ENCODE results near the gene MCTP2.
A peak's percentile ranks its signal among the peaks of the same experiment; 100 is the strongest.

Gene MCTP2

DNA sequence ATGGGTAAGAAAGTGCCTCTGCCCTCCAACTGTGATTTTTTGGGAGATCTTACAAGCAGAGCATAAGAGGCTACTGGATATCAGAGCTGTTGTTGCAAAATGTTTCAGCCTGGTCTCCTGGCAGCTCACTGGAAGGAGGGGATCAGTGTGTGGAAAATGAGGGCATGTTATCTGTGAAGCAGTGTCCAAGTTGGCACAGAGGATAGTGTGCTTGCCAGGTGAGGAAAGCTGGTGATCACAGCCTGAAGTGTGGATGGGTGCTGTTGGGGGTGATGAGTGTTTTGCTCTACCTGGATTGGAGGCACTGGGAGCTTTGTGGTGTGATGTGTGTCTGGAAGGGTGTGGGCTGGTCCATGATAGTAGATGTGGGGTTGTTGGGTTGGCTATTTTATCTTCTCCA lies 69.3 kb downstream of the MCTP2 start:
- no peak for DNase-seq

DNA sequence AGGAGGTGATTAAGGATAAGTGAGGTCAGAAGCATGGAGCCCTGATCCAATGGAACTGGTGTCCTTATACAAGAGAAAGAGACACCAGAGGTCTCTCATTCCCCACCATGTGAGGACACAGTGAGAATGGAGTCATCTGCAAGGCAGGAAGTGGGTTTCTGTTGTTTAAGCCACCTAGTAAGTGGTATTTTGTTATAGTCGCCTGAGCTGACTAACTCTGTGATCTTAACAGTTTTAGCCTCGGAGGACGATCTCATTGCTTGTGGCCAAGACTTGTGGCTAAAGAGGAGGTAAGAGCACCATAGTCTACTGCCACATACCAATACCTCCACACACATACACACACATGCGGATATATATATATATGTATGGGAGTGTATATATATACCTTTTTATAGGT lies 73.8 kb downstream of the MCTP2 start:
- DNase-seq = no peak

DNA sequence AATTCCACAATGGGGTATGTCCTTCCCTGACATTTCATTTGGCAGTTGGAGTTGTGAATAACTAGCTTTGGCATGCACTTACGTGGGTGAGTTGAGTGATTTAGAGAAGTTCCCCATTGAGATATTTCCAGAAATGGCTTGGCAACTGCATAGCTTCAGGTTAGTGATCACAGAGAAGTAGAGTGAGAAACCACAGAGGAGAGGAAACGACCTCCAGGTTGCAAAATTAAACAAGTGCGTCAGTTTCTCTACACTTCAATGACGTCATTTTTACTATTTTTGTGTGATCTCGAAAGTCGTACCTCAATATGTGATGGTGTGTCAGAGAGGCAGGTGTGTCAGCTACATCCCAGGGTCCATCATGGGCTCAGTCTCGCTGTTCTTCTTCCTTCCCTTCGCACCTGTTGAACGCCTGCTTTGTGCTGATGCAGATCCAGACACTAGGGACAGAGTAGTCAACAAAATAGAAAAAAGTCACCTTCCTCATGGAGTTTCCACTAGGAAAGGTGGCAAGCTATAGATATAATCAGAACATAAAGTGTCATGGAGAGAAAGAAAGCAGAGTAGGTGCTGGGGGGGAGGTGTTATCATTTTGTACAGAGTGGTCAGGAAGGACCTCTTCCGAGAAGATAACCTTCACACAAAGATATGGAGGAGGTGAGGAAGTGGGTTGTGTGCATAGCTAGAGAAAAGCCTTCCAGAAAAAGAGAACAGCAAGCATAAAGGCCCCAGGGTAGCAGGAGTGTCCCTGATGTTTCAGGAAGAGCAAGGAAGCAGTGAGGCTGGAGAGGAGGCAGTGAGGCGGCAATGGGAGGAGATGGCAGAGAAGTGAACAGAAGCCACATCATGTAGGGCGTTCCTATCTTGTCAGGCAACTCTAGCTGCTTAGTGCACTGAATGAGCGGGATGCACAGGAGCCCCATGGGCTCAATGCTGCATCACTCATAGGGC lies 75.6 kb downstream of the MCTP2 start:
- DNase-seq = no peak

DNA sequence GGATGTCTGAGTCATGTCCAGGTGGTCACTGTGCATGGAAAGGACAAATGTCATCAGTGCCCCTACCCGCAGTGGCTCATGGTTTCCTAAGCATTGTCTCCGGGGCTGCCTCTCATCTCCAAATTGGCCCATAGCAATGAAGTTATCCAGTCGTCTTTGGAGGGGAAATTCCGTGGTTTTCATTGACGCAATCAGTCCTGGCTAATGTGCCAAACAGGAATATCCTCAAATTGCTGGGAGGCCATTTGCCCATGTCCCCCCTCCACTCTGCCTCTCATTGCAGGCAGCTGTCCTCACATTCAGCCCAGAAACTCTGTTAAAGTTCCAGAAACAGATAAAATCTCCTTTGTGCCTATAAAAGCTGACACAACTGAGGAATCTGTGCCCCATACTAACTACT lies 81.6 kb downstream of the MCTP2 start:
- DNase-seq = no peak

DNA sequence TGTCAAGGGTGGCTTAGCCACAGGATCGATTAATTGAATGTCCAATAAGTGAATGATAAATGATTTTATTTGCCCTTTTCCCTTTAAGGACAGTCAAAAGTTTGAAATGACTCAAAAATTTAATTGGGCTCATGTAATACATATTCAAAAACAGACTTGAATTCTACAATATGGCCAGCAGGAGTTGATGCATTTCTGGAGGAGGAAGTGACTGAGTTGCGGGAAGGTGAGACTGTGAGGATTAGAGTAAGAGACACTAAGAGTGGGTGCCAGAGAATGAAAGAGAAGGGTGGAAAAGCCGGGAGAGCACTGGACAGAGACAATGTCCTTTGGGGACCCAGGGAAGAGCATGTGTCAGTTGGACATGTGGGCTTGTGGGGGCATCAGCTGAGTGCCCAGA lies 83.3 kb downstream of the MCTP2 start:
- no peak for DNase-seq

DNA sequence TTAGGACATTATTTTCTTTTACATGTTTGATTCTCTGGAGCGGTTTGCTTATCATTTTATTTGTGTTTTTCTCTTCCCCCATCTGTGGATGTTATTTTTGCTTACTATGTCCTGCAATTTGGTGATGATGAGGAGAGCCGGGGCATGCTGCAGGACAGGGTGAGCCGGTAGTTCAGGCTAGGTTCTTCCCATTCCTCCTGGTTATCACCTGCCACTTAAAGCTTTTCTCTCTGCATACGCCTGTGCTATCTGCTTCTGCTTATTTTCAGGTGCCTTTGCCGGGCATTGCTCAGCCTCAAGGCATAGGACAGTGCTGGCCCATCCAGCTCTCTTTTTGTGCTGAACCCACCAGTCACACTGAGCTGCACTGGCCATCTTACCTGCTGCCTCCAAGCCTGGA lies 85.8 kb downstream of the MCTP2 start:
- no peak for DNase-seq

DNA sequence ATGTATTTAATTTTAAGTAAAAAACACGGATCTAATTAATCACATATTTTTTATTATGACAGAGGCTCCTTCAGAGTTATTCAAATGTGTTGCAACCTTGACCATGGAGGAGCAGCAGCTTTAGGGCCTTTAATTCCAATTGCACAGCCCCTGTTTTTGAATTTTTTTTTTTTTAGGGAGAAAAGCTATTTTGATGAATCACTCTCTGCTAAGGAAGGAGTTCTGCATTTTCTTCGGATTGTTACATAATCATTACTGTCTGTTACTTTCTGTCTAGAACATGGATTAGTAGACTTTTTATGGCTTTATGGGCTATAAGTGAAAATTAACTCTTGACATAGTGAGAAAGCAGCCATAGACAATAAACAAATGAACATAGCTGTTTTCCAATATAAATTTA lies 90.8 kb downstream of the MCTP2 start:
- no peak for DNase-seq

DNA sequence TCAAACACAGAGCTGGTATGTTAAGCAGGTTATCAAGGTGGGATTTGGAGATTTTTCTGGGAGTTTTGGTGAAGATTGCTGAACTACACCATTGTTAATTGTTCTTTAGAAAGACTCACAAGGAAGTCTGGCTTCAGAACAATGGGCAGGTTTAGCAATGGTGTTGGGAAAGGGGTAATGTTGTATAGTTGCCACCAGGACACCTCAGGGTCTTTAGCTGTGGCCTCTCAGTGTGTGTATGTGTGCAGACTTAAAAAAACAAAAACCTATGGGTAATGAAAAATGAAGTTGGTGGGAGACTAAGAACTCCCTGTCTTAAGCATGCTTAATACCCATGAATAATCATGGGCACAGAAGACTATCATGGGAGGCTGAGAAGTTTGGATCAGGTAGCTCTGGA lies 91.7 kb downstream of the MCTP2 start:
- DNase-seq = no peak

DNA sequence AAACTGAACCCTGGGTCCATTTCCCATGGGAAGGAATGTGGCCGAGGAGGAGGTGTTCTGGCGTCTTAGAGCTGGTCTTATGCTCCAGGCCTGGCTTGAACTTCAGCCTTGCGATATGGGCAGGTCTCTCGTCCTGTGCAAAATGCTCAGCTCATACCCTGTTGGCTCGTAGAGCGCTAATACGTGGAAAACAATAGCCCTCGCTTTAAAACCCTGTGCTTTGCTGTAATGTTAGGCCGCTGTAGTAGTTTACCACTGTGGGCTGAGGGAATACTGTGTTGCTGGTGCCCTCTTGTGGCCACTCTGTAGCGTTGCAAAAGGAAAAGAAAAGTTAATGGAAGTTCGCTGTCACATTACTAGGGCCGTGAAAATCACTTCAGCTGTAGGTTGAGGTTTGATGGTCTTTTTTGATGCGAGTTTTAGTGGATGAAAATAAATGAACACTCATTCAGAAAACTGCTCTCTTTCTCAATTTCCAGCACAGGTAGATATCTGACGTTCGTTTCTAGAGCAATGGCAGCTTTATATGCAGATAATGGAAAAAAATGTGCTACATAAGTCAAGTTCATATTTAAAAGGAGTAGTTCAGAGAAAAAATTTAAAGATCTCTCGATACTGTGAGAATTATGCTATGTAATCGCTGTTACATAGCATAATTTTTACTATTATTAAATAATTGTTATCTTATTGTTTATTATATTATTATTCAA lies 92.9 kb downstream of the MCTP2 start:
- peak; percentile 2 for DNase-seq

DNA sequence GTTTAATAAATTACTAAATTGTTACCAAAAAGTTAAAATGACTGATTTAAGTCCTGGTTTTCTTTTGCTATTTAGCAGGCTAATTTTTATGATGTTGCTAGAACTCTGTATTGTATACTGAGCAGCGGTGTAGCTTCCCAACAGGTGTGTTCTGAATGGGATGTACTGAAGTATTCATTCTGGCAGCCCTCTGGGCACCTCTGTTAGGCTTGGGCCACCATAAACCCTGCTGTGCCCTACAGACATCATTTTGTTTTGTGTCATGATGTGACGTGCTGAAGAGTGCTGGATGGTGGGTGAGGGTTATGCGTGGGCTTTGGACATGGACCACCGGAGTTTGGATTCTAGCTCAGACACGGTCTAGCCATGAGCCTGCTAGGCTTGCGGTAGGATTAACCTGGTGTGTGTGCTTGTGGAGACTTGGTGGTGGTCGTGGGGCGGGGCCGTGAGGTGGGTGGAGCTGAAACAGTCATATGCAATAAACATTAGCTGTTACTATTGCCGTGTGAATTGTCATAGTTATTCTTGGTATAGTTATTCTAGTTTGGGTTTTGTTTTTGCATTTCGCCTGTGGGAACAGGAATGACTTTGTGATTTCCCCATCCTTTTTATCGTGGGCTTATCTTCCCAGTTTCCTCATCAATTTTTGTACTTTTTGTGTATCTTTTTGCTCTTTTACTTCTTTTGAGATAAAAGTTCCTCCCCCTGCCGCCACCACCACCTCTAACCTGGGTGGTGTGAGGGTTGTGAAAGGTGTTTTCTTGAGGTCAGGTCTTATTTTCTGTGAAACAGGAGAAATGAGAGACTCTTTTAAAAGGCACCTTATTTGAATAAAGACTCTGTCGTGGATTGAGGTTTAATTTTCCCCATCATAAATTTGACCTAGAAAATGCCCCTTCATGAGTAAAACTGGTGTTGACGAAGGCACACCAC lies 93.7 kb downstream of the MCTP2 start:
- no peak for DNase-seq

DNA sequence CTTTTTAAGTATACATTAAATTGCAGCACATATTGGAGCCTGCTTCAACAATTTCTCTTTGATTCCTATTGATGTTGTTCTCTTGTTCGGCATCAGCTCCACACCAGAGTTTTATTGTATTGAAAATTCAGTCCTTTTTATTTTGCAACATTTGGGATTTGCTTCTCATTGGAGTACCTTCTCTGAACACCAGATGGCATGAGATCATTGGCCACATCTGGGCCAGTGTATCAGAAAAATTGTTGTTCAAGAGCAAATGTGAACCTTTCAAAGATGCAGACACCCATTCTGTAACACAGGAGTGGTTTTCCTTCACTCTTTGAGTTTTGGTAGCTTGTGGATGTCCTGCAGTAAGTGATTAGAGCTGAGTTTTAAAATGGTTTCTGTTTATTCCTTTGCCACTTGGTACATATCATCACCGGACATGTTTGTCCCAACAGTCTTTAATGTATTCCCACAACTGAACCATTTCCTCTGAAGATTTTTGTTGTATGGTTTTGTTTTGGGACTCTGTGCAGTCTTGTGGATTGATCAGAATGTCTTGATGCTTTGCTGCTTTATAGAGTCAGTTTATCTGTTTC lies 96.1 kb downstream of the MCTP2 start:
- peak; percentile 4 for DNase-seq

DNA sequence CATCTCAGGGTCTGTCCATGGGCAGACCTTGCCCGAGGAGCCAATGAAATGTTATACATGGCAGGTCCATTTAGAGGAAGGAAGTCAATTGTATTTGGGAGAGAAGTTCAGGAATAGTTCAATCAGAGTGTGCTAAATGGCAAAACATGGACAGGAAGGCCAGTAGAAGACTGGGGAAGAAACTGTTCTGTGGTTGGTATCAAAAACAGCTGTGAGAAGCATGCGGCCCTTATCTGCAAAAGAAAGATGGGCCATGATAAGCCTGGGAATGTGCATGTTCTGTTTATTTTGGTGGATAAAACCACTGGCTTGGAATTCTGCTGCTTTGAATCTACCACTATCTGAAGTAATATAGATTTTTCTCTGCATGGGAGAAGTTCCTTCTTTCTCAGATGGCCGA lies 100.4 kb downstream of the MCTP2 start:
- DNase-seq = no peak

DNA sequence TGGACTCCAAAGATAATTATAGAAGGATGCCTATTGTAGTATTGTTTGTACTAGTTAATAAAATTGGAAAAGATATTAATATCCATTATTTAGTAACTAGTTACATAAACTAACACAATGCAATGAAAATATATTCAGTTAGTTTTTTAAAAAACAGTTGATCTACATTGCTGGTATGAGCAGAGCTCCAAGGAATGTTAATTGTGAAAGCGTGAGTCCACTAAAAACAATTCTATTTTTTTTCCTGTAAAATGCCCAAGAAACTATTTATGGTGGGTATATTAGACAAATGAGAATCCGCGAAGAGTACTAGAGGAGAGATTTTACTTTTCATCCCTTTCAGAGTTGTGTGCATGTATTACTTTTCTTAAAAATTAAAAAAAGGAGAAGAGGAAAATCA lies 104.3 kb downstream of the MCTP2 start:
- no peak for DNase-seq

DNA sequence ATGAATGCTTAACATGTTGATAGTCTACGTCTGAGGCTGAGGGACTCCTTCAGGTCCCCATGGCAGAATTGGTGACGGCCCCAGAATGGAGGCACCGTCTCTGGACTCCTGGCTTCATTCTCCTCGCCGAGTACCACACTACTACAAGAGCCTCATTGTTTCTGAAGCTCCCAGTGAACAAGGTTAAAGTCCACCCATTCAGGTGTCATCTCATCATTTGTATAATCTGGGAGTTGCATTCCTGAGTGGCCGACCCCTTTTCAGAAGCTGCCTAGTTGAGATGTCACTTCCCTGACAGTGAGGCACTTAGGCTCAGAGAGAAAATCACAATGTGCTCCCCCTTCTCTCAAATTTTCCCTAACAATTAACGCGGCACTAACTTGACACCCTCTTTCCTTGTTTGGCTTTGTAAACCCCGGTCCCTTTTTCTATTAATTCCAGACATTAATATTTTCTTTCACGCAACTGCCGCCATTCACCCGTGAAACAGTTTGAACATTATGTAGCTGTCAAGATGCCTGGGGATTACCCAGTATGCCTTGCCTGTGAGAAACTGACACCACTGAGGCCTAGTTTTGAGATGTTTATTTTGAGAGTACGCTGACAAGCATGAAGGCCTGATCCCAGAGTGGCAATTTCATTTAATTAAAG lies 105.6 kb downstream of the MCTP2 start:
- no peak for DNase-seq

DNA sequence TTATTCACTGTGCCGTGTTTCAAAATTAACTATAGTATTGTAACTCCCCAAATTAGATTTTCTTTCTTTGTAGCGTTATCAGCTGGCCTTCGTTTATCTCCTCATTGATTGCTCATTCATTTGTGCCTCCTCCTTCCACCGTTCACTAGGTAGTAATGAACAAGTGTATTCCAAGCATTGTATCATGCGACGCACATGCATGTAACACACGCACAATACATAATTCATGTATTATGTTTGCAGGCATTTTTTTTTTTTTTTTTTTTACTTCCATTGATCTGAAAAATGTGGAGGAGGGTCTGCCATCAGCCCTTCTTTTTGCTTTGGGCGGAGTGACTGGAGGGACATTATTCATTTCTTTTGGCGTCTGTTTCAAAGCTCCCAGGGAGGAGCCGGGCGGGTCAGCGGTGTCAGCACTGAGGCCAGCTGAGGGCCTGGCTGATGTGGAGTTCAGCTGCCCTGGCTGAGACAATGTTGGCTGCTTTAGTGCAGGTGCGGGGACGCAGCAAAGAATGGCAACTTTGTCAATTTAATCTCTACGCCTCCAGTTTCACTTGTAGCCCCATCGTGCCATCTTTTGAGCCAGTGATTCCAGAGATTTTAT lies 107.0 kb downstream of the MCTP2 start:
- DNase-seq = no peak

DNA sequence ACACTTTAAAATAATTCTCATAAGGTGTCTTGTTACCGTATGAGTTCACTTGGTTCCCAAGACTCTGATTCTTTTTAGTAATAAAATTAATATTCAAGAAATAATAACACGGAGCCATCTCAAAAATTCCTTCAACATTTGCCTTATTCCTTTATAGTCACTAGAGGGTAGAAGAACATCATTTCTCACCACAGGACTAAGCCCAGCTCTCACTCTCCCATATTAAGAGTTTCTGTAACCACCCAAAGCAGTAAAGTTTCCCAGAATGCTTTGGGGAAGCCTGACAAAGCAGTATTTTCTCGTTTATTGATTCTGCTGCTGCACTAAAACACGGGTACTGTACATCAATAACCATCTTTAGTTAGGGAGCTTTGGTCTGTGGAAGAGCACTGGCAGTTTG lies 114.9 kb downstream of the MCTP2 start:
- DNase-seq = peak; percentile 34

DNA sequence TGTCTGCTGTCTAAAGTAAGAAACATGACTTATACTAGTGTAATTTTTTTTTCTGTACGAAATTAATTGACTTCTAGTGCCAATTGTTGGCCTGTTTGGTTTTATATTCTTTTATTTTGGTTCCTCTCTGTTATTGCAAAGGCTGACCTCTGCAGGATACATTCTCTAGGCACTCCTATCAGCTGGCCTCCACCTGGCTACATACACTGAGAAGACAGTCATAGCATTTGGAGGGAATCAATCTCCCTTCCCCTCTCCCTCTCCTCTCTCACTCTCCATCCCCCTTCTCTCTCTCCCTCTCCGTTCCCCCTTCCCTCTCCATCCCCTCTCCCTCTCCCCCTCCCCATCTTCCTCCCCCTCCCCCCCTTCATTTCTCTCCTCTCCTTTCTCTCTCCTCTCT lies 116.7 kb downstream of the MCTP2 start:
- no peak for DNase-seq

DNA sequence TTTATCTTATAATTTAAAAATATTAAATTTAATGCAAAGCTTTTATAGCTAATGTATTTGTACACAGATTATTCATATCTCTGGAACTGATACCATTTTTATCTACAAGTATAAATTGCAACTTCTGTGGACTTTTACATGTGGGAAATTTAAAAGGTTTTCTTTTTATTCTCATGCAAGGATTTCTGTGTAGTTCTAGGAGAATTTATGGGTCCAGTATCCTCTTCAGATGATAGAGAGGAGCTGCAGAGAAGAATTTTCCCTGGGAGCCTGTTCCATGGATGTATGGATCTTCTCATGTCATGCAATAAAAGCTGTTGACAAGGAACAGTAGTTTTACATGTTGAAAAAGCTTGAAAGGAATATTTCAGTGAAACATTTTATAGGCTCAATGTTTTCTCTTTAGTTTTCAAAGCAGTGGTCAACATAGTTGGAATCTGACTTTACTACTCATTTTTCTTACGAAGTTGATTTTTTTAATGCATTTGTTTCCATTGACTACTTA lies 119.7 kb downstream of the MCTP2 start:
- DNase-seq = no peak

DNA sequence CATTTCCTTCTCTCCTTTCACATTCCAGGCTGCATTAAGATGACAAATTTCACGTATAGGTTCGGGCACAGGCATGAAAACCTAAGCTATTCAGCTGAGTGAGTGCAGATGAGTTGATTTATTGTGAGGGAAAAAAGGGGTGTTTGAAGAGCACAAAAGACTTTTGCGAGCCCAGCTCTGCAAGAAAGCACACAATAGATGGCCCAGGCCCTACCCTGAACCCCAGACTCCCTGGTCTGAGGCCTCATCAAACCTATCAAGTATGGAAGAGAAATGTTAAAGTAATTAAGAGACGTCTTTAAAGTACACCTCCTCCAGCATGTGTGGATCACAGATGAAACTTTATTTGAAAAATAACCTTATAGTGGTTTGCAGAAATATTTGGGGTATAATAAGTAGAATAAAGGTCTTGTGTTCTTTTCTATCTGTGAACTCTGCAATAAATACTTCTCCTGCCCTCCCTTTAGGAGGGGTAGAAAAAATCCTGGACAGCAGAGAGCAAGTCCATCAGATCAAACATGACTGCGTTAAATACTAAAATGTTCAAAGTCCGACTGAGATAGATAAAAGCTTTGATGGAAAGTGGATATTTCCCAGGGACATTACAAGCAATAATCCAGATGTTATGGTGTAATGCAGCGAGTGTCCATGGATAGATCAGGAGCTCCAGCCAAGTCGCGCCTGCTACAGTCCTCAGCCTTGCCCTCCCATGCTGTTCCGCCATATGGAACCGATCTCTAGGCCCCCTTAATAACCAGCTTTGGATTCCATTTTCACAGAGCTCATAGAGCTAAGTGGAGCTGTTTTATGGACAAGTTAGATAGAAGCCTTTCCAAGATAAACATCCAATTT lies 121.5 kb downstream of the MCTP2 start:
- no peak for DNase-seq

DNA sequence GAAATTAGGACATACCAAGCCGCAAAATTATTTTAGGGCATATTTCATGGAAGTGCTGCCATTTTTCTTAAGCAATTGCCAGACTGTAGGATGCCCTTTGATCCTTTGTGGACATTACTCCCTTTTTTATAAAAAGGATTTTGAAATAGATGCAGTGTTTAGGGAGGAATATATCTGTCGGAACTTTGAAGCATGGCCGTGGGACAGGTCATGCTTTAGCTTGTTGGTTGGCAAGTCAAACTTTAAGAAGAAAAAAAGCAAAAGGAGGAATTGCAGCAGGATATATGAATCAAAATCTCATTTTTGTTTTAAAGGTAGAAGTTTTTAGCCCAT lies 122.1 kb downstream of the MCTP2 start:
- DNase-seq = no peak

DNA sequence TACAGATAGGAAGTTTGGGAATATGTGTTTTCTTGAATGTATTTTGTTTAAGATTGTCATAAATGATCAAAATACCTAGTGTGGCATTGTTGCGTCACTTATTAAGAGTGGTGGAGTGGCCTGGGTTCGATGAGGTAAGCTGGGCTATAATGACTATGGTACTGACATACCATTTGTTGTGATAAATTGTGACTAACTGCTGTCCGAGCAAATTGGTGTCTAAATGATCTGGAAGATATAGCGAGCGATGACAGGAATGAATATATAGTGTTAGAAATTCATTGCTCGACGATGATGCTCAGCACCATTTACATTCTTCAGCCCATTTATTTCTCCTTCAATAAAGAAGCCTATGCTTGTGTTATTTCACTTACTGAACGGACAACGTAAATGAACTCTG lies 123.3 kb downstream of the MCTP2 start:
- DNase-seq = no peak
